HepG2 (cell line): Measurements from ENCODE around the gene MORC1. TPM values are rescaled to one million over a fixed set of nuclear protein-coding genes. Genes with fewer than 3 reads are reported as not detected.

ENCODE experiments used
- ATAC-seq: fragments of 200-7000 bp; cut with Tn5 transposase; 3 replicates; pipeline ENCODE4 v1.9.1; 2020; ENCODE audit warnings: mild to moderate bottlenecking, moderate library complexity
- BruUV-seq: library from RNA; stranded (reverse); fragments of 400-500 nt; replicated peaks from 2 replicates; lab custom pipeline; 2021; lab: Mats Ljungman, UMichigan
- CTCF ChIA-PET: fragments of 300-600 bp; formaldehyde crosslinking; extraction: SDS; loops from one replicate; lab custom pipeline; 2021; ENCODE audit warnings: low total read pairs, inconsistent platforms, low intra/inter-chr PET ratio; lab: Yijun Ruan, JAX
- POLR2A ChIA-PET: fragments of 350-600 bp; sonication (Branson Sonifier 250); formaldehyde crosslinking; loops from one replicate; lab custom pipeline; 2020; ENCODE audit warnings: antibody characterized with exemption, inconsistent platforms; lab: Yijun Ruan, JAX
- DNase-seq: peaks from one replicate; pipeline ENCODE4 v3.0.0-alpha.2; 2015; ENCODE audit warnings: low spot score
- FAIRE-seq: peaks from 3 replicates; lab custom pipeline; 2011; peaks lifted over from hg19 to GRCh38; lab: Jason Lieb, UNC
- H2AFZ ChIP-seq: one replicate; pipeline ENCODE4 v1.6.1; 2011; ENCODE audit warnings: low read length, inconsistent platforms
- H3K27ac ChIP-seq: fragments of 300-600 bp; 3 replicates; pipeline ENCODE4 v1.8.0; 2011; ENCODE audit warnings: mixed run types, mild to moderate bottlenecking, mixed read lengths, low read length, inconsistent platforms; ENCODE audit not compliant: insufficient read depth; ENCODE audit errors: extremely low read length
- H3K27me3 ChIP-seq, 2 experiments: fragments of 200-600 bp in 1 of 2; 2 replicates in 1 of 2; 3 replicates in 1 of 2; pipeline versions ENCODE4 v1.6.0 to v1.8.0; 2011; ENCODE audit warnings: low read length in 2 of 2, mild to moderate bottlenecking in 2 of 2, moderate library complexity in 2 of 2, inconsistent platforms in 1 of 2; ENCODE audit not compliant: insufficient read depth in 2 of 2, control insufficient read depth in 1 of 2
- H3K36me3 ChIP-seq, 2 experiments: fragments of 200-600 bp in 1 of 2; replicated peaks in 1 of 2; 2 replicates in 1 of 2; 3 replicates in 1 of 2; pipeline versions ENCODE4 v1.5.1 to v1.8.0; 2011; ENCODE audit warnings: low read length in 2 of 2, inconsistent platforms in 1 of 2; ENCODE audit not compliant: insufficient read depth in 2 of 2, control insufficient read depth in 1 of 2
- H3K4me1 ChIP-seq: 2 replicates; pipeline ENCODE4 v1.5.1; 2012; ENCODE audit warnings: low read length, inconsistent platforms; ENCODE audit not compliant: insufficient read depth
- H3K4me2 ChIP-seq: 2 replicates; pipeline ENCODE4 v1.6.0; 2011; ENCODE audit warnings: low read depth, low read length, inconsistent platforms
- H3K4me3 ChIP-seq, 3 experiments: fragments of 200-600 bp in 1 of 3; sonication (generic), shearing (Covaris generic) in 1 of 3; replicated peaks in 1 of 3; 2 replicates each; pipeline ENCODE4 v1.5.1; 2011 to 2016; ENCODE audit warnings: low read length in 3 of 3, inconsistent platforms in 2 of 3, low read depth in 2 of 3, mild to moderate bottlenecking in 2 of 3, control low read depth in 1 of 3, mixed read lengths in 1 of 3; ENCODE audit not compliant: insufficient read depth in 1 of 3
- H3K79me2 ChIP-seq: one replicate; pipeline ENCODE4 v1.6.1; 2011; ENCODE audit warnings: low read length, inconsistent platforms; ENCODE audit not compliant: insufficient read depth
- H3K9ac ChIP-seq: 2 replicates; pipeline ENCODE4 v1.6.0; 2011; ENCODE audit warnings: mild to moderate bottlenecking, low read depth, low read length, inconsistent platforms; ENCODE audit not compliant: insufficient read depth
- H3K9me3 ChIP-seq: 2 replicates; pipeline ENCODE4 v1.5.1; 2012; ENCODE audit warnings: mild to moderate bottlenecking, low read length
- H4K20me1 ChIP-seq: 2 replicates; pipeline ENCODE4 v1.6.0; 2011; ENCODE audit warnings: inconsistent platforms, mild to moderate bottlenecking, low read length, moderate library complexity; ENCODE audit not compliant: insufficient read depth
- EEA1 ChIP-seq: sonication (generic); formaldehyde crosslinking; IDR thresholded peaks from 2 replicates; pipeline ENCODE4 v1.5.1; 2020; ENCODE audit warnings: mild to moderate bottlenecking, missing genetic modification reagents, borderline replicate concordance
- GMEB1 ChIP-seq: sonication (generic); formaldehyde crosslinking; IDR thresholded peaks from 2 replicates; pipeline ENCODE4 v1.5.1; 2020; ENCODE audit warnings: missing genetic modification reagents, mild to moderate bottlenecking, borderline replicate concordance
- PRDM15 ChIP-seq: sonication (generic); formaldehyde crosslinking; IDR thresholded peaks from 2 replicates; pipeline ENCODE4 v1.4.0; 2020; ENCODE audit warnings: missing genetic modification reagents
- XBP1 ChIP-seq: sonication (generic); formaldehyde crosslinking; IDR thresholded peaks from 2 replicates; pipeline ENCODE4 v1.5.0; 2020; ENCODE audit warnings: missing genetic modification reagents
- ZNF800 ChIP-seq: sonication (generic); formaldehyde crosslinking; IDR thresholded peaks from 2 replicates; pipeline ENCODE4 v1.4.0; 2020; ENCODE audit warnings: missing genetic modification reagents
- WGBS: methylation state at CpG from one replicate; pipeline ENCODE4 v1.1.6; 2017; ENCODE audit warnings: low lambda C conversion rate; 5-methylcytosine and 5-hydroxymethylcytosine counted together
- in situ Hi-C: cut with HindIII; loops from 2 replicates; pipeline ENCODE4 v1.10.0; 2017; ENCODE audit warnings: low pct_unique_long_range_greater_than_20kb; ENCODE audit not compliant: extremely low pct_ligation_motif_present
- intact Hi-C: fragments of 100-400 bp; cut with micrococcal nuclease; formaldehyde crosslinking; loops from one replicate; pipeline ENCODE4 v1.10.0; 2022; ENCODE audit not compliant: unreplicated experiment
- polyA plus RNA-seq, 8 experiments: library from polyadenylated mRNA; depleted of rRNA in 3 of 8; stranded (reverse) in 7 of 8; unstranded in 1 of 8; fragments of >200 nt; fragmentation: Illumina TruSeq in 4 of 8; extraction: Trizol in 4 of 8; gene quantifications; 2 replicates each; pipeline versions ENCODE4 v1.2.1 to v1.2.3, GENCODE V29; 2011 to 2016; ENCODE audit warnings: low read depth in 4 of 8, missing spikeins in 1 of 8, mixed read lengths in 1 of 8; ENCODE audit not compliant: insufficient read depth in 1 of 8
- total RNA-seq, 5 experiments: library from RNA; depleted of rRNA; stranded (reverse); fragments of >200 nt; fragmentation: Illumina TruSeq; extraction: Trizol; gene quantifications; 2 replicates each; pipeline ENCODE4 v1.2.3, GENCODE V29; 2016; ENCODE audit warnings: low read depth in 1 of 5

The MORC1 gene
- total and polyA plus RNA-seq, 2 of the 13 experiments (the other 11 are each of a cell fraction or from before 2014, with no cell fraction given) = not detected

- H4K20me1 ChIP-seq = no peaks in the 10 kb centered on the region
- DNase-seq (no peak), FAIRE-seq (no peak), ATAC-seq (no peak)
- no peaks in the 10 kb centered on the region for H3K79me2 ChIP-seq
- no peak overlapping the region for H3K9ac ChIP-seq
- H3K4me2 ChIP-seq = no peak overlapping the region
- WGBS = 0% methylated on average over 1 of the region's 1 CpG
- BruUV-seq = no TSS peak
- H3K27me3 ChIP-seq = no peaks in the 10 kb centered on the region
- no peak overlapping the region for H3K4me3 ChIP-seq
- H3K36me3 ChIP-seq = no peaks in the 10 kb centered on the region
- no peak overlapping the region for H3K27ac ChIP-seq
- ChIA-PET CTCF (no interaction called here), POLR2A (no interaction called here)
- in situ Hi-C loops = no loop called here
- H2AFZ ChIP-seq = no peak overlapping the region
- H3K9me3 ChIP-seq = no peaks in the 10 kb centered on the region
- H3K4me1 ChIP-seq = no peaks in the 10 kb centered on the region
- peak; percentile 82; the same call in 1 of the 2 replicates for TF ChIP-seq PRDM15
- TF ChIP-seq XBP1 = no peak
- no peak for TF ChIP-seq ZNF800
- TF ChIP-seq GMEB1 (CRISPR knock-in tag) = no peak
- TF ChIP-seq EEA1 (CRISPR knock-in tag) = no peak
- intact Hi-C loops = no loop called here
These were observed 132.1 kb downstream of the MORC1 start for GRCh38 chr3:108985844-108986243.
